Liver (tissue), 3 donors: ENCODE results near the gene FZD7.

Experiments used
- ATF3 ChIP-seq: IDR thresholded peaks from 2 replicates; pipeline ENCODE4 v1.6.1; 2016; ENCODE audit warnings: antibody characterized with exemption
- CTCF ChIP-seq: fragments of 150-350 bp; IDR thresholded peaks from 2 replicates; pipeline ENCODE4 v1.5.1; 2017; ENCODE audit warnings: improper control_type of control experiment, low read depth, low read length; ENCODE audit not compliant: missing input control
- EGR1 ChIP-seq, 2 donors: IDR thresholded peaks; 2 replicates each; pipeline ENCODE4 v1.6.1; 2016 to 2018; ENCODE audit warnings: antibody characterized with exemption in 2 of 2, low read depth in 2 of 2
- FOXA2 ChIP-seq: IDR thresholded peaks from 2 replicates; pipeline ENCODE4 v1.6.1; 2016; ENCODE audit warnings: antibody characterized with exemption
- GABPA ChIP-seq, 2 donors: IDR thresholded peaks in 1 of 2; conservative IDR thresholded peaks in 1 of 2; 2 replicates each; pipeline ENCODE4 v1.6.1; 2016; ENCODE audit warnings: antibody characterized with exemption in 2 of 2, mild to moderate bottlenecking in 1 of 2, moderate library complexity in 1 of 2
- JUND ChIP-seq, 2 donors: IDR thresholded peaks; 2 replicates each; pipeline ENCODE4 v1.6.1; 2016; ENCODE audit warnings: antibody characterized with exemption in 2 of 2
- MAX ChIP-seq: IDR thresholded peaks from 2 replicates; pipeline ENCODE4 v1.6.1; 2016; ENCODE audit warnings: antibody characterized with exemption
- NR2F2 ChIP-seq: IDR thresholded peaks from 2 replicates; pipeline ENCODE4 v1.6.1; 2016; ENCODE audit warnings: antibody characterized with exemption
- RAD21 ChIP-seq, 2 donors: IDR thresholded peaks; 2 replicates each; pipeline ENCODE4 v1.6.1; 2016; ENCODE audit warnings: antibody characterized with exemption in 2 of 2, mild to moderate bottlenecking in 2 of 2
- REST ChIP-seq: IDR thresholded peaks from 2 replicates; pipeline ENCODE4 v1.6.1; 2016; ENCODE audit warnings: antibody characterized with exemption, mild to moderate bottlenecking
- RXRA ChIP-seq, 2 donors: IDR thresholded peaks; 2 replicates each; pipeline ENCODE4 v1.6.1; 2017 to 2018; ENCODE audit warnings: antibody characterized with exemption in 2 of 2, mild to moderate bottlenecking in 1 of 2
- SP1 ChIP-seq: IDR thresholded peaks from 2 replicates; pipeline ENCODE4 v1.6.1; 2018; ENCODE audit warnings: antibody characterized with exemption, mild to moderate bottlenecking
- TAF1 ChIP-seq: conservative IDR thresholded peaks from 2 replicates; pipeline ENCODE4 v1.6.1; 2016; ENCODE audit warnings: antibody characterized with exemption, mild to moderate bottlenecking
- YY1 ChIP-seq: IDR thresholded peaks from 2 replicates; pipeline ENCODE4 v1.6.1; 2016; ENCODE audit warnings: antibody characterized with exemption, mild to moderate bottlenecking
- donor health status: healthy.
- donor health status: healthy.

- no peak for TF ChIP-seq CTCF
- no peak for TF ChIP-seq JUND (IDR thresholded peaks at IDR 0.05)
- no peak for TF ChIP-seq GABPA (IDR thresholded peaks at IDR 0.05 in 1 of 2, conservative IDR thresholded peaks at IDR 0.05 in 1 of 2)
- TF ChIP-seq RAD21 (IDR thresholded peaks at IDR 0.05), result no peak
- TF ChIP-seq ATF3, result no peak
- no peak for TF ChIP-seq TAF1
- no peak for TF ChIP-seq RXRA (IDR thresholded peaks at IDR 0.05)
- no peak for TF ChIP-seq FOXA2
- no peak for TF ChIP-seq SP1
- no peak for TF ChIP-seq REST
- TF ChIP-seq MAX, result no peak
- no peak for TF ChIP-seq NR2F2
- TF ChIP-seq YY1, result no peak
- TF ChIP-seq EGR1 (IDR thresholded peaks at IDR 0.05; ENCODE audit: low read depth in 2 of 2), result no peak
Observed at GRCh38 chr2:201994973-201995638, 38.5 kb upstream of the FZD7 start.
